Astrocyte (in vitro differentiated cells and primary cell): Measurements from ENCODE around the gene CD34.

Experiments
- CTCF ChIP-seq: IDR thresholded peaks from 2 replicates; pipeline ENCODE4 v1.5.1; 2011; ENCODE audit warnings: low read depth, mild to moderate bottlenecking, inconsistent platforms, low read length, moderate library complexity; ENCODE audit not compliant: insufficient read depth
- EZH2 ChIP-seq: IDR thresholded peaks from 2 replicates; pipeline ENCODE4 v1.6.1; 2012; ENCODE audit warnings: mild to moderate bottlenecking, low read length, inconsistent platforms; ENCODE audit not compliant: insufficient read depth

GRCh38 chr1:207948536-207949250 lies 37.8 kb upstream of the CD34 start:
- TF ChIP-seq CTCF (no peak), EZH2 (no peak)
